GM23338 (cell line): ENCODE data around the gene RBPJL. TPM values are rescaled to one million over a fixed set of nuclear protein-coding genes. Genes with fewer than 3 reads are reported as not detected.

Experiments used
- ATAC-seq: fragments of 200-7000 bp; cut with Tn5 transposase; 3 replicates; pipeline ENCODE4 v1.9.1; 2020
- DNase-seq: peaks from one replicate; pipeline ENCODE4 v3.0.0-alpha.2; 2015; ENCODE audit warnings: low spot score
- H2AFZ ChIP-seq: fragments of 200-600 bp; sonication (generic); 2 replicates; pipeline ENCODE4 v1.8.0; 2016; ENCODE audit warnings: antibody characterized with exemption, mild to moderate bottlenecking, moderate library complexity
- H3F3A ChIP-seq: fragments of 200-600 bp; sonication (generic); replicated peaks from 2 replicates; pipeline ENCODE4 v1.8.0; 2017; ENCODE audit warnings: antibody characterized with exemption, mixed run types, low read depth
- H3K27ac ChIP-seq: fragments of 200-600 bp; sonication (generic); 2 replicates; pipeline ENCODE4 v1.6.1; 2016; ENCODE audit warnings: low read depth
- H3K27me3 ChIP-seq: fragments of 200-600 bp; sonication (generic); 2 replicates; pipeline ENCODE4 v1.8.0; 2016; ENCODE audit warnings: mild to moderate bottlenecking, mixed run types, moderate library complexity; ENCODE audit not compliant: insufficient read depth
- H3K36me3 ChIP-seq: fragments of 200-600 bp; sonication (generic); 2 replicates; pipeline ENCODE4 v1.8.0; 2016; ENCODE audit warnings: mild to moderate bottlenecking; ENCODE audit not compliant: insufficient read depth
- H3K4me1 ChIP-seq: fragments of 200-600 bp; sonication (generic); 2 replicates; pipeline ENCODE4 v1.8.0; 2016; ENCODE audit warnings: mild to moderate bottlenecking, moderate library complexity; ENCODE audit not compliant: insufficient read depth
- H3K4me2 ChIP-seq: fragments of 200-600 bp; sonication (generic); 2 replicates; pipeline ENCODE4 v1.7.1; 2017; ENCODE audit warnings: mixed run types
- H3K4me3 ChIP-seq: fragments of 200-600 bp; sonication (generic); 2 replicates; pipeline ENCODE4 v1.6.1; 2016; ENCODE audit warnings: mixed run types
- H3K79me2 ChIP-seq: fragments of 200-600 bp; sonication (generic); replicated peaks from 2 replicates; pipeline ENCODE4 v1.8.0; 2017; ENCODE audit warnings: mild to moderate bottlenecking; ENCODE audit not compliant: insufficient read depth
- H3K9me2 ChIP-seq: fragments of 200-600 bp; sonication (generic); 2 replicates; pipeline ENCODE4 v1.8.0; 2017; ENCODE audit not compliant: insufficient read depth
- H4K20me1 ChIP-seq: fragments of 200-600 bp; sonication (generic); replicated peaks from 2 replicates; pipeline ENCODE4 v1.8.0; 2017; ENCODE audit warnings: mild to moderate bottlenecking; ENCODE audit not compliant: insufficient read depth
- H3K27ac Mint-ChIP-seq: 2 replicates; pipeline ENCODE4 v1.8.0; 2020; ENCODE audit warnings: inconsistent platforms, mild to moderate bottlenecking, moderate library complexity, mixed read lengths
- H3K27me3 Mint-ChIP-seq: 3 replicates; pipeline ENCODE4 v1.8.0; 2022; ENCODE audit warnings: low read depth, mild to moderate bottlenecking, moderate library complexity, mixed read lengths, inconsistent platforms; ENCODE audit not compliant: insufficient read depth, poor library complexity
- H3K36me3 Mint-ChIP-seq: 3 replicates; pipeline ENCODE4 v1.8.0; 2021; ENCODE audit warnings: low read depth, mild to moderate bottlenecking, inconsistent platforms, moderate library complexity, mixed read lengths
- H3K4me1 Mint-ChIP-seq: 3 replicates; pipeline ENCODE4 v1.8.0; 2020; ENCODE audit warnings: mild to moderate bottlenecking, inconsistent platforms, mixed read lengths
- H3K4me3 Mint-ChIP-seq: 3 replicates; pipeline ENCODE4 v1.8.0; 2021; ENCODE audit warnings: moderate library complexity, mild to moderate bottlenecking, inconsistent platforms, mixed read lengths
- H3K9me3 Mint-ChIP-seq: 3 replicates; pipeline ENCODE4 v1.8.0; 2020; ENCODE audit warnings: moderate library complexity, mild to moderate bottlenecking, inconsistent platforms, mixed read lengths
- CREB1 ChIP-seq: fragments of 250-450 bp; sonication (Bioruptor Pico); IDR thresholded peaks from 2 replicates; pipeline ENCODE4 v1.5.0; 2020; ENCODE audit warnings: low read depth, mild to moderate bottlenecking, moderate library complexity
- CTCF ChIP-seq, 2 experiments: fragments of 200-600 bp in 1 of 2; sonication (generic) in 1 of 2; conservative IDR thresholded peaks; 2 replicates each; pipeline versions ENCODE4 v1.5.1 to v1.6.1; 2016 to 2017; ENCODE audit warnings: antibody characterized with exemption in 2 of 2, low read depth in 2 of 2, mild to moderate bottlenecking in 2 of 2, moderate library complexity in 1 of 2
- ETS1 ChIP-seq: IDR thresholded peaks from 2 replicates; pipeline ENCODE4 v1.6.1; 2016; ENCODE audit warnings: antibody characterized with exemption
- EZH2 ChIP-seq: fragments of 200-600 bp; sonication (generic); IDR thresholded peaks from one replicate; pipeline ENCODE4 v1.8.0; 2017; ENCODE audit warnings: antibody characterized with exemption, mild to moderate bottlenecking, low read depth; ENCODE audit not compliant: unreplicated experiment
- EZH2phosphoT487 ChIP-seq: fragments of 200-600 bp; sonication (generic); IDR thresholded peaks from one replicate; pipeline ENCODE4 v1.8.1; 2018; ENCODE audit warnings: antibody characterized with exemption; ENCODE audit not compliant: unreplicated experiment
- JUNB ChIP-seq: IDR thresholded peaks from one replicate; pipeline ENCODE4 v1.6.1; 2016; ENCODE audit warnings: antibody characterized with exemption; ENCODE audit not compliant: unreplicated experiment
- NANOG ChIP-seq: IDR thresholded peaks from 2 replicates; pipeline ENCODE4 v1.6.1; 2016; ENCODE audit warnings: antibody characterized with exemption, borderline replicate concordance
- POLR2AphosphoS5 ChIP-seq: IDR thresholded peaks from 2 replicates; pipeline ENCODE4 v1.6.1; 2016; ENCODE audit warnings: antibody characterized with exemption, low read depth
- REST ChIP-seq: IDR thresholded peaks from one replicate; pipeline ENCODE4 v1.6.1; 2018; ENCODE audit warnings: antibody characterized with exemption; ENCODE audit not compliant: unreplicated experiment
- ZNF114 ChIP-seq: fragments of 250-450 bp; sonication (Bioruptor Pico); IDR thresholded peaks from 2 replicates; pipeline ENCODE4 v1.5.0; 2020; ENCODE audit warnings: mild to moderate bottlenecking, moderate library complexity
- ZNF331 ChIP-seq: fragments of 250-450 bp; sonication (Bioruptor Pico); IDR thresholded peaks from 2 replicates; pipeline ENCODE4 v1.5.0; 2020; ENCODE audit warnings: low read depth, mild to moderate bottlenecking, moderate library complexity
- polyA plus RNA-seq: library from polyadenylated mRNA; unstranded; fragments of >200 nt; fragmentation: Nextera tagmentation; extraction: Ambion mirVana; gene quantifications from 2 replicates; pipeline ENCODE4 v1.2.1, GENCODE V29; 2016
- total RNA-seq: library from RNA; depleted of rRNA; stranded (reverse); fragments of >200 nt; shearing (Covaris generic); gene quantifications from 2 replicates; pipeline ENCODE4 v1.2.3, GENCODE V29; 2014

Gene RBPJL
- total and polyA plus RNA-seq, 2 experiments from 2014 or later, result 0.44 to 0.66 TPM

- no peak for TF ChIP-seq REST
- TF ChIP-seq NANOG, result no peak
- no peak for TF ChIP-seq ZNF114
- TF ChIP-seq POLR2AphosphoS5, result no peak
Observed at GRCh38 chr20:45279992-45280391, 26.6 kb upstream of the RBPJL start (continued).

- Histone ChIP-seq H3K4me2 (no peak overlapping the region), H3K4me3 (no peak overlapping the region), H3K27me3 (no peaks in the 10 kb centered on the region), H3K4me1 (no peaks in the 10 kb centered on the region), H3K79me2 (no peaks in the 10 kb centered on the region), H3K27ac (no peak overlapping the region), H3K9me2 (no peaks in the 10 kb centered on the region), H2AFZ (no peak overlapping the region), H3K36me3 (no peaks in the 10 kb centered on the region), H3F3A (no peaks in the 10 kb centered on the region), H4K20me1 (no peaks in the 10 kb centered on the region)
- H3K9me3 Mint-ChIP-seq, result no peaks in the 10 kb centered on the region; the same call in 2 of the 3 replicates
- no peaks in the 10 kb centered on the region for H3K4me1 Mint-ChIP-seq
- no peaks in the 10 kb centered on the region for H3K36me3 Mint-ChIP-seq
- DNase-seq, result no peak
- no peak overlapping the region for H3K4me3 Mint-ChIP-seq
- H3K27ac Mint-ChIP-seq, result no peak overlapping the region
- peaks cover 3% of the 10 kb centered on the region for H3K27me3 Mint-ChIP-seq
- no peak for ATAC-seq
- TF ChIP-seq JUNB, result no peak
- no peak for TF ChIP-seq CTCF (conservative IDR thresholded peaks at IDR 0.05; ENCODE audit: low read depth in 2 of 2)
- no peak for TF ChIP-seq CREB1
- TF ChIP-seq NANOG, result no peak
- TF ChIP-seq EZH2, result no peak
- no peak for TF ChIP-seq REST
- TF ChIP-seq ETS1, result no peak
- TF ChIP-seq EZH2phosphoT487, result no peak
- no peak for TF ChIP-seq ZNF331 (CRISPR knock-in tag)
- TF ChIP-seq ZNF114, result no peak
Observed at GRCh38 chr20:45282700-45283550, 23.7 kb upstream of the RBPJL start.
